ENCODE data around the gene LY6G5B.

The LY6G5B gene

GRCh38 chr6:31710523-31711219, 40.9 kb downstream of the LY6G5B start:
- DNase-seq (ENCODE audit: low spot score in 2 of 2) (no peak), ATAC-seq (replicated peaks; ENCODE audit: extremely low read depth, poor library complexity, severe bottlenecking) (no peak)
- H3K27me3 Mint-ChIP-seq = no peaks in the 10 kb centered on the region
- peak overlapping the region; percentile 47 for H3K27ac Mint-ChIP-seq (ENCODE audit: low read depth)
- no peaks in the 10 kb centered on the region for H3K9me3 Mint-ChIP-seq
- H3K4me3 Mint-ChIP-seq = no peak overlapping the region
- H3K36me3 Mint-ChIP-seq (ENCODE audit: insufficient read depth) = no peaks in the 10 kb centered on the region
- H3K4me1 Mint-ChIP-seq = peaks cover 17% of the 10 kb centered on the region

GRCh38 chr6:31711233-31711632, 41.5 kb downstream of the LY6G5B start:
- no peaks in the 10 kb centered on the region for H3K27me3 Mint-ChIP-seq
- no peaks in the 10 kb centered on the region for H3K9me3 Mint-ChIP-seq
- no peaks in the 10 kb centered on the region for H3K36me3 Mint-ChIP-seq (ENCODE audit: insufficient read depth)
- peaks cover 17% of the 10 kb centered on the region for H3K4me1 Mint-ChIP-seq
- DNase-seq (ENCODE audit: low spot score in 2 of 2) (no peak), ATAC-seq (replicated peaks; ENCODE audit: extremely low read depth, poor library complexity, severe bottlenecking) (no peak)
- H3K4me3 Mint-ChIP-seq = no peak overlapping the region
- H3K27ac Mint-ChIP-seq (ENCODE audit: low read depth) = peak overlapping the region; percentile 47

GRCh38 chr6:31712296-31712695, 42.5 kb downstream of the LY6G5B start:
- H3K4me3 Mint-ChIP-seq = no peak overlapping the region
- H3K9me3 Mint-ChIP-seq = no peaks in the 10 kb centered on the region
- no peaks in the 10 kb centered on the region for H3K36me3 Mint-ChIP-seq (ENCODE audit: insufficient read depth)
- ATAC-seq (replicated peaks; ENCODE audit: extremely low read depth, poor library complexity, severe bottlenecking) (no peak), DNase-seq (ENCODE audit: low spot score in 2 of 2) (no peak)
- H3K27me3 Mint-ChIP-seq = no peaks in the 10 kb centered on the region
- peak overlapping the region; percentile 65 for H3K27ac Mint-ChIP-seq (ENCODE audit: low read depth)
- H3K4me1 Mint-ChIP-seq = peaks cover 17% of the 10 kb centered on the region

GRCh38 chr6:31713465-31713864, 43.7 kb downstream of the LY6G5B start:
- DNase-seq (ENCODE audit: low spot score in 2 of 2) = no peak
- peaks cover 17% of the 10 kb centered on the region for H3K4me1 Mint-ChIP-seq
- H3K9me3 Mint-ChIP-seq = no peaks in the 10 kb centered on the region
- no peaks in the 10 kb centered on the region for H3K36me3 Mint-ChIP-seq (ENCODE audit: insufficient read depth)
- no peak for ATAC-seq (replicated peaks; ENCODE audit: extremely low read depth, poor library complexity, severe bottlenecking)
- no peak overlapping the region for H3K27ac Mint-ChIP-seq (ENCODE audit: low read depth)
- H3K4me3 Mint-ChIP-seq = no peak overlapping the region
- H3K27me3 Mint-ChIP-seq = no peaks in the 10 kb centered on the region

GRCh38 chr6:31713991-31714684, 44.4 kb downstream of the LY6G5B start:
- H3K27me3 Mint-ChIP-seq = no peaks in the 10 kb centered on the region
- no peak overlapping the region for H3K4me3 Mint-ChIP-seq
- peaks cover 17% of the 10 kb centered on the region for H3K4me1 Mint-ChIP-seq
- no peak for DNase-seq (ENCODE audit: low spot score in 2 of 2)
- H3K9me3 Mint-ChIP-seq = no peaks in the 10 kb centered on the region
- no peak overlapping the region for H3K27ac Mint-ChIP-seq (ENCODE audit: low read depth)
- no peaks in the 10 kb centered on the region for H3K36me3 Mint-ChIP-seq (ENCODE audit: insufficient read depth)
- ATAC-seq (replicated peaks; ENCODE audit: extremely low read depth, poor library complexity, severe bottlenecking) = no peak

GRCh38 chr6:31715022-31715958, 45.5 kb downstream of the LY6G5B start, which contains the start of gene LY6G6D:
Gene LY6G6D, plus strand, starts transcription at chr6:31715348. Its CDS starts 8 bp downstream, at chr6:31715356.
- Mint-ChIP-seq H3K27ac (ENCODE audit: low read depth) (no peak within 1 kb of the TSS), H3K27me3 (no peaks in the 10 kb centered on the region), H3K4me3 (no peak within 1 kb of the TSS), H3K9me3 (no peaks in the 10 kb centered on the region), H3K36me3 (ENCODE audit: insufficient read depth) (no peaks in the 10 kb centered on the region), H3K4me1 (peaks cover 17% of the 10 kb centered on the region)
- ATAC-seq (replicated peaks; ENCODE audit: extremely low read depth, poor library complexity, severe bottlenecking) (no peak), DNase-seq (ENCODE audit: low spot score in 2 of 2) (no peak)

- H3K9me3 Mint-ChIP-seq = no peaks in the 10 kb centered on the region
- no peaks in the 10 kb centered on the region for H3K27me3 Mint-ChIP-seq
These were observed 47.9 kb downstream of the LY6G5B start for GRCh38 chr6:31717499-31718222.

GRCh38 chr6:31718265-31718664, 48.5 kb downstream of the LY6G5B start:
- Mint-ChIP-seq H3K27me3 (no peaks in the 10 kb centered on the region), H3K27ac (ENCODE audit: low read depth) (no peak overlapping the region), H3K4me3 (no peak overlapping the region), H3K36me3 (ENCODE audit: insufficient read depth) (no peaks in the 10 kb centered on the region), H3K9me3 (no peaks in the 10 kb centered on the region), H3K4me1 (no peaks in the 10 kb centered on the region)
- DNase-seq (ENCODE audit: low spot score in 2 of 2) = no peak
- no peak for ATAC-seq (replicated peaks; ENCODE audit: extremely low read depth, poor library complexity, severe bottlenecking)

More at GRCh38 chr6:31717499-31718222, 47.9 kb downstream of the LY6G5B start:
- no peak for DNase-seq (ENCODE audit: low spot score in 2 of 2)
- ATAC-seq (replicated peaks; ENCODE audit: extremely low read depth, poor library complexity, severe bottlenecking) = no peak
- no peaks in the 10 kb centered on the region for H3K36me3 Mint-ChIP-seq (ENCODE audit: insufficient read depth)
- H3K4me3 Mint-ChIP-seq = no peak overlapping the region
- H3K4me1 Mint-ChIP-seq = no peaks in the 10 kb centered on the region
- no peak overlapping the region for H3K27ac Mint-ChIP-seq (ENCODE audit: low read depth)

GRCh38 chr6:31719001-31719400, 49.2 kb downstream of the LY6G5B start:
- DNase-seq (ENCODE audit: low spot score in 2 of 2) (no peak), ATAC-seq (replicated peaks; ENCODE audit: extremely low read depth, poor library complexity, severe bottlenecking) (no peak)
- no peaks in the 10 kb centered on the region for H3K27me3 Mint-ChIP-seq
- no peak overlapping the region for H3K27ac Mint-ChIP-seq (ENCODE audit: low read depth)
- H3K9me3 Mint-ChIP-seq = no peaks in the 10 kb centered on the region
- H3K4me3 Mint-ChIP-seq = no peak overlapping the region
- no peaks in the 10 kb centered on the region for H3K4me1 Mint-ChIP-seq
- H3K36me3 Mint-ChIP-seq (ENCODE audit: insufficient read depth) = no peaks in the 10 kb centered on the region

GRCh38 chr6:31720196-31720770, 50.5 kb downstream of the LY6G5B start:
- no peak for DNase-seq (ENCODE audit: low spot score in 2 of 2)

GRCh38 chr6:31721351-31722020, 51.7 kb downstream of the LY6G5B start, which contains the start of gene LY6G6C:
Gene LY6G6C, minus strand, starts transcription at chr6:31721746. Its CDS starts 67 bp downstream, at chr6:31721679.
- no peak within 1 kb of the TSS for H3K4me3 Mint-ChIP-seq
- ATAC-seq (replicated peaks; ENCODE audit: extremely low read depth, poor library complexity, severe bottlenecking) (no peak), DNase-seq (ENCODE audit: low spot score in 2 of 2) (no peak)
- peaks cover 3% of the 10 kb centered on the region for H3K36me3 Mint-ChIP-seq (ENCODE audit: insufficient read depth)
- H3K27me3 Mint-ChIP-seq = no peaks in the 10 kb centered on the region
- H3K9me3 Mint-ChIP-seq = no peaks in the 10 kb centered on the region
- H3K27ac Mint-ChIP-seq (ENCODE audit: low read depth) = peak within 1 kb of the TSS; percentile 63
- peaks cover 6% of the 10 kb centered on the region for H3K4me1 Mint-ChIP-seq

More at GRCh38 chr6:31720196-31720770, 50.5 kb downstream of the LY6G5B start:
- ATAC-seq (replicated peaks; ENCODE audit: extremely low read depth, poor library complexity, severe bottlenecking) = no peak
- Mint-ChIP-seq H3K4me3 (no peak overlapping the region), H3K27me3 (no peaks in the 10 kb centered on the region), H3K27ac (ENCODE audit: low read depth) (no peak overlapping the region), H3K36me3 (ENCODE audit: insufficient read depth) (no peaks in the 10 kb centered on the region), H3K4me1 (no peaks in the 10 kb centered on the region), H3K9me3 (no peaks in the 10 kb centered on the region)
